Naive thymus-derived CD8-positive, alpha-beta T cell (primary cell): ENCODE data around the gene TNFRSF9. TPM values are rescaled to one million over a fixed set of nuclear protein-coding genes. Genes with fewer than 3 reads are reported as not detected.

ENCODE experiments used
- polyA plus RNA-seq, 3 donors: library from polyadenylated mRNA; unstranded; fragments of 300-500 nt; fragmentation: Illumina TruSeq; gene quantifications; one replicate each; pipeline ENCODE4 v1.2.3, GENCODE V29; 2021
- total RNA-seq, 8 experiments: library from RNA in 2 of 8; stranded (reverse) in 2 of 8; gene quantifications; one replicate each; pipeline ENCODE4 v1.2.3 and lab custom pipeline; 2021 to 2026

The TNFRSF9 gene
- total and polyA plus RNA-seq, 5 experiments from 2014 or later, result 0.05 to 5.1 (median 0.24) TPM

Other genes with a start within 250 kb of the TNFRSF9 start
- 10 to 100 TPM; 52.2 to 53.7 TPM for gene VAMP3, start 169.5 kb downstream of the TNFRSF9 start, total RNA-seq
- 10 to 100 TPM; 30.4 to 32.4 (median 31.3) TPM for gene VAMP3, start 169.5 kb downstream of the TNFRSF9 start, polyA plus RNA-seq
- gene PER3, start 156.5 kb downstream of the TNFRSF9 start, total RNA-seq, result 1 to 10 TPM; 5.5 to 5.7 TPM
- gene PER3, start 156.5 kb downstream of the TNFRSF9 start, polyA plus RNA-seq, result 1 to 10 TPM; 2.8 to 3.5 (median 3.3) TPM
- not detected for gene UTS2, start 87.8 kb downstream of the TNFRSF9 start, total RNA-seq
- gene UTS2, start 87.8 kb downstream of the TNFRSF9 start, polyA plus RNA-seq, result 1 to 10 TPM in 1 of 3 donors, under 1 TPM in 1, not detected in 1; 0.33 to 2.2 TPM
- gene PARK7, start 20.9 kb upstream of the TNFRSF9 start, total RNA-seq, result 100 to 1,000 TPM; 110 to 113 TPM
- gene PARK7, start 20.9 kb upstream of the TNFRSF9 start, polyA plus RNA-seq, result 100 to 1,000 TPM; 318 to 348 (median 345) TPM
- gene ERRFI1, start 85.5 kb upstream of the TNFRSF9 start, total RNA-seq, result 1 to 10 TPM; 1.0 to 2.1 TPM
- under 1 TPM in 2 of 3 donors, not detected in 1; 0.28 to 0.42 TPM for gene ERRFI1, start 85.5 kb upstream of the TNFRSF9 start, polyA plus RNA-seq